Neural crest cell (in vitro differentiated cells): ENCODE data around the gene PAX2. TPM values are rescaled to one million over a fixed set of nuclear protein-coding genes. Genes with fewer than 3 reads are reported as not detected.

ENCODE experiments used
- DNase-seq: peaks from one replicate; pipeline ENCODE4 v3.0.0; 2021; ENCODE audit warnings: low read depth, mixed read lengths, low spot score
- H3K27ac Mint-ChIP-seq: one replicate; pipeline ENCODE4 v1.8.0; 2021; ENCODE audit warnings: mild to moderate bottlenecking, mixed read lengths; ENCODE audit not compliant: unreplicated experiment
- H3K27me3 Mint-ChIP-seq: 2 replicates; pipeline ENCODE4 v1.8.0; 2021; ENCODE audit warnings: low read depth, mild to moderate bottlenecking, mixed read lengths
- H3K36me3 Mint-ChIP-seq: 2 replicates; pipeline ENCODE4 v1.8.0; 2021; ENCODE audit warnings: low read depth, mild to moderate bottlenecking, mixed read lengths
- H3K4me1 Mint-ChIP-seq: 2 replicates; pipeline ENCODE4 v1.8.0; 2021; ENCODE audit warnings: mixed read lengths
- H3K4me3 Mint-ChIP-seq: one replicate; pipeline ENCODE4 v1.8.0; 2021; ENCODE audit warnings: mild to moderate bottlenecking, mixed read lengths
- H3K9me3 Mint-ChIP-seq: 2 replicates; pipeline ENCODE4 v1.8.0; 2021; ENCODE audit warnings: mixed read lengths
- total RNA-seq: library from RNA; stranded (reverse); gene quantifications from 2 replicates; pipeline ENCODE4 v1.2.1, GENCODE V29; 2021
- TF ChIP-seq, protein P1 (sequence below): fragments of 200-600 bp; sonication (generic); conservative IDR thresholded peaks from 2 replicates; pipeline ENCODE4 v1.5.0; 2021; ENCODE audit warnings: antibody characterized with exemption, mild to moderate bottlenecking

Gene PAX2
- total RNA-seq, 1 donor from 2014 or later, result 1.5 TPM

- TF ChIP-seq, protein P1, sequence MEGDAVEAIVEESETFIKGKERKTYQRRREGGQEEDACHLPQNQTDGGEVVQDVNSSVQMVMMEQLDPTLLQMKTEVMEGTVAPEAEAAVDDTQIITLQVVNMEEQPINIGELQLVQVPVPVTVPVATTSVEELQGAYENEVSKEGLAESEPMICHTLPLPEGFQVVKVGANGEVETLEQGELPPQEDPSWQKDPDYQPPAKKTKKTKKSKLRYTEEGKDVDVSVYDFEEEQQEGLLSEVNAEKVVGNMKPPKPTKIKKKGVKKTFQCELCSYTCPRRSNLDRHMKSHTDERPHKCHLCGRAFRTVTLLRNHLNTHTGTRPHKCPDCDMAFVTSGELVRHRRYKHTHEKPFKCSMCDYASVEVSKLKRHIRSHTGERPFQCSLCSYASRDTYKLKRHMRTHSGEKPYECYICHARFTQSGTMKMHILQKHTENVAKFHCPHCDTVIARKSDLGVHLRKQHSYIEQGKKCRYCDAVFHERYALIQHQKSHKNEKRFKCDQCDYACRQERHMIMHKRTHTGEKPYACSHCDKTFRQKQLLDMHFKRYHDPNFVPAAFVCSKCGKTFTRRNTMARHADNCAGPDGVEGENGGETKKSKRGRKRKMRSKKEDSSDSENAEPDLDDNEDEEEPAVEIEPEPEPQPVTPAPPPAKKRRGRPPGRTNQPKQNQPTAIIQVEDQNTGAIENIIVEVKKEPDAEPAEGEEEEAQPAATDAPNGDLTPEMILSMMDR, result no peak
- no peaks in the 10 kb centered on the region for H3K9me3 Mint-ChIP-seq
- no peak overlapping the region for H3K4me3 Mint-ChIP-seq
- peaks cover 19% of the 10 kb centered on the region for H3K4me1 Mint-ChIP-seq
- no peak overlapping the region for H3K27ac Mint-ChIP-seq
- H3K27me3 Mint-ChIP-seq, result peaks cover 67% of the 10 kb centered on the region
- H3K36me3 Mint-ChIP-seq, result no peaks in the 10 kb centered on the region
- DNase-seq, result no peak
These were observed 28.3 kb downstream of the PAX2 start for GRCh38 chr10:100773646-100774045.

DNA sequence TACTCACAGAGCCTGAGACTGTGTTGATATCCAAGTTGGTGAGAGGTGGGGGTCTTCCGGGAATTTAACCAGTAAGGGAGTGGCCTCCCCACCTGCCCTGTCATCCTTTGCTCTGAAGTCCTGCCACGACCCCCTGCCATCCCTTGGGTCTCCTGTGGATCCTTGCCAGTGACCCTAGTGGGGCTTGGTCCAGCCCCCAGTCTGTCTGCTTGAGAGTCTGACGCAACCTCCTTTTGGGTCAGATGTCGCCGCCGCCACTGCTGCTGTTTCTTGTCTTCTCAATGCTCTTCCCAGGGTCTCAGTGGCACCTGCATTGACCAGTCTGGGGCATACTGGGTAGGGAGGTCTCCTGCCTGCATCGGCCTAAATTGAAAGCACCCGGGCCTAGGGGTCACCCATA is 28.8 kb downstream of the PAX2 start:
- Mint-ChIP-seq H3K9me3 (no peaks in the 10 kb centered on the region), H3K36me3 (no peaks in the 10 kb centered on the region), H3K27ac (no peak overlapping the region), H3K4me1 (peaks cover 19% of the 10 kb centered on the region), H3K4me3 (no peak overlapping the region), H3K27me3 (peaks cover 68% of the 10 kb centered on the region)
- no peak for DNase-seq
- TF ChIP-seq, protein P1, result no peak

DNA sequence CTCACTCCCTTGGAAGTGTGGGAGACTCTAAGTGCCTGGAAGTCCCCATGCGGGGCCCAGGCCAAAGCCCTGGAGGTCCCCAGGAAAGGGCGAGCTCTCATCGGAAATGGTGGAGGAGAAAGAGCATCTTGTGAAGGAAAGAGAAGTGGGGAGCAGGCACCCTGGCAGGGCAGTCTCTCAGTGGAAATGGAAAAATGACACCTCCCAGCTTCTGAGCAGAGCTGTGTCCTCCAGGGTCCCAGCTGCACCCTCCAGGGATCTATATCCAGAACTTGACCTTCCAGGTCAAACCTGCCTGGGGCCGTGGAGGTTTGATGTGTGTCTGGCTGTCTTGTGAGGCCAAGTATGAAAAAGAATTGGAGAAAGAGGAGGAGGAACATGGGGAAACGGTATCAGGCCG is 29.5 kb downstream of the PAX2 start:
- H3K27ac Mint-ChIP-seq, result no peak overlapping the region
- H3K36me3 Mint-ChIP-seq, result no peaks in the 10 kb centered on the region
- DNase-seq, result no peak
- no peak overlapping the region for H3K4me3 Mint-ChIP-seq
- TF ChIP-seq, protein P1, result no peak
- peaks cover 19% of the 10 kb centered on the region for H3K4me1 Mint-ChIP-seq
- peaks cover 2% of the 10 kb centered on the region for H3K9me3 Mint-ChIP-seq
- peaks cover 72% of the 10 kb centered on the region for H3K27me3 Mint-ChIP-seq

GRCh38 chr10:100775386-100775785 is 30.0 kb downstream of the PAX2 start:
- Mint-ChIP-seq H3K27ac (no peak overlapping the region), H3K27me3 (peaks cover 72% of the 10 kb centered on the region), H3K36me3 (no peaks in the 10 kb centered on the region), H3K4me1 (peaks cover 19% of the 10 kb centered on the region), H3K4me3 (no peak overlapping the region), H3K9me3 (peaks cover 4% of the 10 kb centered on the region)
- TF ChIP-seq, protein P1, result no peak
- DNase-seq, result no peak

DNA sequence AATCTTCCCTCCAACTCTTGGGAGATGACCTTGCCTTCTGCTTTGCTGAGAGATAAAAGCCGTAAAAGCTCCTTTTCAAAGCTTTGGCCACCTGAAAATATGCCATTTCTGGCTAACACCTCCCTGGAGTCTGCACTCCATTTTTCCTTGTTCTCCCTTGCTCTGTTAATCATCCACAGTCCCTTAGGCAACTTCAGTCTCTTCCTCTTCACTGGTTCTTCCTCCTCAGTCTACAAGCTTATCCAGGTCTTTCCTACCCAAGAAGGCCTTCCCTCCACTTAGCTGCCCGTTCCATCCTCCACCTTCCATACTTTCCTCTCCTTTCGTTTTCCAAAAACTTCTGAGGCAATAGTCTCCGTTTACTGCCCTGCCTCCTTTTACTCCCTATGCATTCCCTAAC is 30.5 kb downstream of the PAX2 start:
- H3K27ac Mint-ChIP-seq, result peak overlapping the region; percentile 5
- peaks cover 70% of the 10 kb centered on the region for H3K27me3 Mint-ChIP-seq
- no peaks in the 10 kb centered on the region for H3K36me3 Mint-ChIP-seq
- peaks cover 19% of the 10 kb centered on the region for H3K4me1 Mint-ChIP-seq
- DNase-seq, result no peak
- peaks cover 4% of the 10 kb centered on the region for H3K9me3 Mint-ChIP-seq
- H3K4me3 Mint-ChIP-seq, result no peak overlapping the region
- TF ChIP-seq, protein P1, result no peak

DNA sequence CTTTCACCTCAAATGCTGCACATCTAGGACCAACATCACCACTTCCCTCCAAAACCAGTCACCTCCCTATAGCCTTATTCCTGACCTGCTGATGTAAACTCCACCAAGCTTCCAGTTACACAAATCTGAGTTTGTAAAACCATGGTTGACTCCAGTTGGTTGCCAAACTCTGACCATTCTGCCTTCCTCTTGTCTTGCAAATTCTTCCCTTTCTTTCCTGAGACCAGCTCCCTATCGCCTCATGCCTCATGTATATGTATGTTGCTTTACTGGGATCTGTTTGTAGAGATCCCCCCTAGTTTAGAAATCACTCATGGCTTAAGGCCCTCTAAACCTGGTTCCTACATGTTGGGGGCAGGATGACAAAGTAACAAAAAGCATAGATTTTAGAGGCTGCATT is 31.3 kb downstream of the PAX2 start:
- no peak for DNase-seq
- H3K36me3 Mint-ChIP-seq, result no peaks in the 10 kb centered on the region
- TF ChIP-seq, protein P1, result no peak
- H3K4me3 Mint-ChIP-seq, result no peak overlapping the region
- peaks cover 64% of the 10 kb centered on the region for H3K27me3 Mint-ChIP-seq
- H3K4me1 Mint-ChIP-seq, result peaks cover 19% of the 10 kb centered on the region
- H3K27ac Mint-ChIP-seq, result no peak overlapping the region
- H3K9me3 Mint-ChIP-seq, result peaks cover 4% of the 10 kb centered on the region
